ENCODE data around the gene DDX10.

DDX10 gene

DNA sequence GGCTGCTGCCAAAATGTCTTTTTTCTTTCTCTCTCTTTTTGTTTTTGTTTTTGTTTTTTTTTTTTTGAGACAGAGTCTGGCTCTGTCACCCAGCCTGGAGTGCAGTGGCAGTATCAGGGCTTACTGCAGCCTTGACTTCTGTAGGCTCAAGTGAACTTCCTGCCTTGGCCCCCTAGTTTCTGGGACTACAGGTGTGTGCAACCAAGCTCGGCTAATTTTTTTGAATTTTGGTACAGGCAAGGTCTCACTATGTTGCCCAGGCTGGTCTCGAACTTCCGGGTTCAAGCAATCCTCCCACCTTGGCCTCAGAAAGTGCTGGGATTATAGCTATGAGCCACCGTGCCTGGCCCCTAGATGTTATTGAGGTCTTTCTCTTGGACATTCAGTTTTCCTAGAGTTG lies 2.2 kb upstream of the DDX10 start:
- DNase-seq: no peak

DNA sequence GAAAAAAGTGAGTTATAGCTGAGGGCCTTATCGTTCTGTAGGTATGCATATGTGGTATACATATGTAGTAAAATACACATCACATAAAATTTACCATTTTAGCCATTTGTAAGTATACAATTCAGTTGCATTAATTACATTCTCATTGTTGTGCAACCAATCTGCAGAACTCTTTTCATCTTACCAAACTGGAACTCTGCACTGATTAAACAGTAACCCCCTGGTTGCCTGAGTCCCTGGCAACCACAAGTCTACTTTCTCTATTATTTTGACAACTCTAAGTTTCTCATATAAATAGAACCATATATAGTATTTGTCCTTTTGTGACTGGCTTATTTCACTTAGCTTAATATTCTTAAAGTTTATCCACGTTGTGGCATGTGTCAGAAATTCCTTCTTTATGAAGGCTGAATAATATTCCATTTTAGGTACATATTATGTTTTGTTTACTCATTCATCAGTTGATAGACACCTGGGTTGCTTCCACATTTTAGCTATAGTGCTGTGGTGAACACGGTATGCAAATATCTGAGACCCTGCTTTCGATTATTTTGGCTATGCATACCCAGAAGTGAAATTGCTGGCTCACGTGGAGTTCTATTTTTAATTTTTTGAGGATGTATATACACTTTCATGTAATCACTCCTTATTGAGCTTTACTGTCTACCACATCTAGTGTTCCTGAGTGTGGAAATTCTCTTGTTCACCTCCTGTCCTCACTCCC lies 1.6 kb upstream of the DDX10 start:
- DNase-seq: no peak

DNA sequence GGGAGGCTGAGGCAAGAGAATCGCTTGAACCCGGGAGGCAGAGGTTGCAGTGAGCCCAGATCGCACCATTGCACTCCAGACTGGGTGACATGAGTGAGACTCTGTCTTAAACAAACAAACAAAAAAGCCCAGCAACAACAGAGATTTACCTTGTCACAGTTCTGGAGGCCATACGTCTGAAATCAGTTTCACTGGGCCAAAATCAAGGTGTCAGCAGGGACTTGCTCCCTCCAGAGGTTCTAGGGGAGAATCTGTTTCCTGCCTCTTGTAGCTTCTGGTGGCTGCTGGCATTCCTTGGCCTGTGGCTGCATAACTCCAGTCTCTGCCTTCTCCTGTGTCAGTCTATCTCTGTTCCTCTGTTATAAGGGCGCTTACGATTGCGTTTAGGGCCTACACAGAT lies 1.5 kb downstream of the DDX10 start:
- DNase-seq: no peak

DNA sequence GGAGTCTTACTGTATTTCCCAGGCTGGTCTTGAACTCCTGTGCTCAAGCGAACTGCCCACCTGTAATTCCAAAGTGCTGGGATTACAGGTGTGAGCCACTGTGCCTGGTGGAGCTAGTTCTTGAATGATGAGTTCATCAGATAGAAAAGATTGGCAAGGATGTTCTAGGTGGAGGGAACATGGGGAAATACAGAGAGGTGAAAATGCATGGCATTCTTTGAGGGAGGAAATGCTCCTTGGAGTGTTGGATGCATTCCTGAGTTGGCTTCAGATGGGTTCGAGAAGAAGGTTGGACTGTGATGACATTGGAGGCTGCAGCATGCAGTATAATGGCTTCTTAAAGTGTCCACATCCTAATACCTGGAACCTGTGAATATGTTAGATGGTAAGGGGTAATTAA lies 4.4 kb downstream of the DDX10 start:
- DNase-seq: no peak

DNA sequence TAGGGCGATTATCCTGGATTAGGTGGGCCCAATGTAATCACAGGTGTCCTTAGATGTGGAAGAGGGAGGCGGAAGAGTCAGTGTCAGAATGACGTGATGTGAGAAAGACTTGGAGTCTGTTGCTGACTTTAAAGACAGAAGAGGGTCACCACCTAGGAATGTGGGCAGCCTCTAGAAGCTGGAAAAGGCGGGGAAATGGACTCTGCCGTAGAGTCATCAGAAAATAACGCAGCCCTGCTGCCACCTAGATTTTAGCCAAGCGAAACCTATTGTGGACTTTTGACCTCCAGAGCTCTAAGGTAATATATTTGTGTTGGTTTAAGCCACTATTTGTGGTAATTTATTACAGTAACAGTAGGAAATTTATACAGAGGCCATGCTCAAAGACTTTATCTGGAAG lies 4.8 kb downstream of the DDX10 start:
- DNase-seq: no peak

DNA sequence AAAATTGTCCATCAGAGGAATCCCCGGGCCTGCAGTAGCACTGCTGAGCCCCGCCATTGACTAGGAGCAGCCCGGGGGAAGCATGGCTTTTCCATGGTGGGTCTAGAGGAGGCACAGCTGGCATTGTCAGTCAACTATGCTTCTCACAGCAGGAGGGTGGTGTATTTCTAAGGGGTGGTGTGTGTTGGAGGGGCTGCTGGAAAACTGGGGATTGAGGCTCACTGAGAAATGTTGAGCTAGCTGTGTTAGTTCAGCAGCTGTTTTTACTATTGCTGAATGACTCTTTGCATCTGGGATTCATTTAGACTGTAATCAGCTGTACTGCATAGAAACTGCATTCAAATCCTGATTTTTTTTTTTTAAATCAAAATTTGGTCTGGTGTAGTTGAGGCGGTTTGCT lies 5.6 kb downstream of the DDX10 start:
- no peak for DNase-seq

DNA sequence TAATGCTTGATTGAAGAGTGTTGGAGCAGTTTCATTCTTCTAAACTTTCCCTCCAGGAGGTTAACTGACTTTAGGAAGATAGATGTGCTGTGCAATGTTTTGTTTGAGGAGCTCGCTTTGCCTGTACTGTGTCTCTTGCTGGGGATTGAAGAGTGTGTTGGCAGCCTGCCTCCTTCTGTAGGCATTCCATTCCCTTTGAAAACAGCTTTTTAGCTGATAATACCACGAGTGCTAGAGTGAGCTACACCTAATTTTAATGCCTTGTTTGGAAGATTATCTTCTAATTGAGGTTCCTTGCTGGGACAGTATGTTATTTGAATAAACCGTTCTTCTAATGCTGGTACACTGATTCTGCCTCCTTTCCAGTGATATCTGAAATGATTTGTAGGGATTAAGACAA lies 7.2 kb downstream of the DDX10 start:
- DNase-seq: no peak

DNA sequence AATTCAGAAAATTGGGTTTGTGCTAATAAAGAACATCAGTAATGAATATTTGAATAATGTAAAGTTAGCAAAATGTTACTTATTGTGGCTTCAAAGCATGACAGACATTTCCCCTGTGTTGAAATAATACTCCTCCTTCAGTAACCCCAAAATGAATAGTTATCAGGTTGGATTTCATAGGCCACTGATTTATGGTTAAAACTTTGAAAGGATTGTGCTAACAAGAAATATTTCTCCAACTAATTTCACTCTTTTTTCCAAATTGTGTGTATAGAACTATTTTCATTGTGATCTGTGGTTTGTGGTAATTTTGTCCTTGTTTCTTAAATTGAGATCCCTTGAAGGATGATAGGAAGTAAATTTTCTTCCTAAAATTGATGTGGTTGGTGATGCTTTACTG lies 7.9 kb downstream of the DDX10 start:
- no peak for DNase-seq

DNA sequence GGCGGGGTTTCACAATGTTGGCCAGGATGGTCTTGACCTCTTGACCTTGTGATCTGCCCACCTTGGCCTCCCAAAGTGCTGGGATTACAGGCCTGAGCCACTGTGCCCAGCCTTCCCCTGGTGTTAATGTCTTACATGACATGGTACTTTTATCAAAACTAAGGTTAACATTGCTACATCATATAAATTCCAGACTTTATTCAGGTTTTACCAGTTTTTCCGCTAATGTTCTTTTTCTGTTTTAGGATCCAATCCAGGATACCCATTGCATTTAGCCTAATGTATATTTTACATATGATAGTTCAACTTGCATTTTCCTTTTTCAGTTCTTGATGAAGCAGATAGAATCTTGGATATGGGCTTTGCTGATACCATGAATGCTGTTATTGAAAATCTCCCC lies 14.2 kb downstream of the DDX10 start:
- DNase-seq: no peak

DNA sequence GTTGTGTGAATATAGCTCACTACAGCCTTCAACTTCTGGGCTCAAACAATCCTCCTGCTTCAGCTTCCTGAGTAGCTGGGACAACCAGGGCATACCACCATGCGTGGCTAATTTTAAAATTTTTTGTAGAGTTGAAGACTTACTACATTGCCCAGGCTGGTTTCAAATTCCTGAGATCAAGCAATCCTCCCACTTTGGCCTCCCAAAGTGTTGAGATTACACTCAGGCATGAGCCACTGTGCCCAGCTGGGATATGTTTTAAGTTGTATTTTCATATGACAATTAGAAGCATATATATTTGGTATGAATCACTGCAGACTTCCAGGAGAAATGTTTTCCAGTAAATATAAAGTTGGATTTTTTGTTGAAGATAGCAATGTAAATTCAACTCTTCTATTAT lies 15.4 kb downstream of the DDX10 start:
- DNase-seq: no peak

DNA sequence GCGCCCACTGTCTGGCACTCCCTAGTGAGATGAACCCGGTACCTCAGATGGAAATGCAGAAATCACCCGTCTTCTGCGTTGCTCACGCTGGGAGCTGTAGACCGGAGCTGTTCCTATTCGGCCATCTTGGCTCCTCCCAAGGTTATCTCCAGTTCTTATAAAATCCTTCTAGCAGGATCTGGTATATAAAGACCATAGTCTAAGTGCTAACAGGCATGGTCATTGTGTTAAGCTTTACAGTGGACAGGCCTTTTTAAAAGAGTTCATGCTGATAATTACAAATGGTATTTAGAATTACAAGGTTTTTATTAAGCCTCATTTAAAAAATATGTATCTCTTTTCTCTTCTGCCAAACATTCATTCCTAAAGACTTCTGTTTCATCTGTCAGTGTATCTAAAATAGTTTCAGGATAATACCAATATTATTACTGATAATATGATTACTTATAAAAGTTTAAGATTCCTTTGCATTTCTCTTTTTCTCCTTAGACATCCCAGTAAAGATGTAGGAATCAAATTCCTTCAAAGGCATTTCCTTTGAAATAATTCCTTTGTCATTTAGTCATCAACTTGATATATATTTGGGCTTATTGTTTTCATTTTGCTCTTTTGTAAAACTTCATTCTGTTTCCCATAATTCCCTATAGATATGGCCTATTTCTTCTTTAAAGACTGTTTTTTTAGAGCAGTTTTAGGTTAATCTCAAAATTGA lies 20.7 kb downstream of the DDX10 start:
- DNase-seq: no peak

DNA sequence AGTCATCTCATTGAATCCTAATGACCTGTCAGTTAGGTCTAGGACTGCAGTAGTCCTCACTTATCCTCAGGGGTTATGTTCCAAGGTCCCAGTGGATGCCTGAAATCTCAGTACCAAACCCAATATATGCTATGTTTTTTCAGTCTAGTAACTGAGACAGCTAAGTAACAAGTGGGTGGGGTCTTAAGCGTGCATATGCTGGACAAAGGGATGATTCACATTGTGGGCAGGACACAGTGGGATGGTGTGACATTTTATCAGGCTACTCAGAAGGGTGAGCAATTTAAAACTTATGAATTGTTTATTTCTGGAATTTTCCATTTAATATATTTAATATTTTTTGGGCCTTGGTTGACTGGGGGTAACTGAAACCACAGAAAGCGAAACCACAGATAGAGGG lies 29.0 kb downstream of the DDX10 start:
- DNase-seq: no peak

DNA sequence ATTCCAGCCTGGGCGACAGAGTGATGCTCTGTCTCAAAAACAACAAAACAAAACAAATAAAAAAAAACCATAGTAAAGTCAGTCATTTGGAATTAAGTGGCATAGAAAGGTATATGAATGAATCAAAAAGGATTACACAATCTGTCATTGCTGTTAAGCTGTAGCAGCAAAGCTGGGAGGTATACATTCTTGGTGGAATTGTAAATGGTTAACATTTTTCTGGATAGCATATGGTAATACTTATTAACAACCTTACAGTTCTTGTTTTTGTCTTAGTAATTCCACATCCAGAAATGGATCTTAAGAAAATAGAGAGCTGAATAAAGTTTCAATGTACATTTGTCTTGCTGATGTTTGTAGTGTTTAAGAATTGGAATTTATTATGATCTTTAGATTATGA lies 30.0 kb downstream of the DDX10 start:
- no peak for DNase-seq

DNA sequence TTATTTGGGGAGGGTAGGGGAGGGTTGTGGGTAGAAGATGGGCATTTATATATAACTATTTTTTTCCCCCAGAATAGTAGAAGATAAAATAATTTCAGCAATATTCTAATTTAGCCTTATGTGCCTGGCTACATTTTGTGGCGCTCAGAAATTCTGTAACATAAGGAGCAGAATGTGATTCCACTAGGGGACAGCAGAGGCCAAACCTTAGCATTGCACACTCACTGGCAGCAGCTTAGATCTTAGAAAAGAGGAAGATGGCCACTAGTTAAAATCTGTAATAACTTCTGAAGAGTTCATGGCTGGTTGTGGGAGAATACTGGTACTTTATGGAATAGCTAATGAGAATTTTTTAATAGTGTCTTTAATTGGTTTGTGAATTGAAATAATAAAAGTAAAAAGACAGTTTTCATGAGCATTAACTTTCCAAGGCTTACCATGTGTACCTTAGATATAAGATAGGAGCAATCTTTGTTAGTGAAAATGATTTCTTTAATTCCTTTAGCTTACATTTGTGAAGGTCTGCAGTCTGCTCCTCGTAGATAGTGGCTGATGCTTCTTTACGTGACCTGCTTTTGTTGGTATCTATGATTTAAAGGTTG lies 33.1 kb downstream of the DDX10 start:
- no peak for DNase-seq

DNA sequence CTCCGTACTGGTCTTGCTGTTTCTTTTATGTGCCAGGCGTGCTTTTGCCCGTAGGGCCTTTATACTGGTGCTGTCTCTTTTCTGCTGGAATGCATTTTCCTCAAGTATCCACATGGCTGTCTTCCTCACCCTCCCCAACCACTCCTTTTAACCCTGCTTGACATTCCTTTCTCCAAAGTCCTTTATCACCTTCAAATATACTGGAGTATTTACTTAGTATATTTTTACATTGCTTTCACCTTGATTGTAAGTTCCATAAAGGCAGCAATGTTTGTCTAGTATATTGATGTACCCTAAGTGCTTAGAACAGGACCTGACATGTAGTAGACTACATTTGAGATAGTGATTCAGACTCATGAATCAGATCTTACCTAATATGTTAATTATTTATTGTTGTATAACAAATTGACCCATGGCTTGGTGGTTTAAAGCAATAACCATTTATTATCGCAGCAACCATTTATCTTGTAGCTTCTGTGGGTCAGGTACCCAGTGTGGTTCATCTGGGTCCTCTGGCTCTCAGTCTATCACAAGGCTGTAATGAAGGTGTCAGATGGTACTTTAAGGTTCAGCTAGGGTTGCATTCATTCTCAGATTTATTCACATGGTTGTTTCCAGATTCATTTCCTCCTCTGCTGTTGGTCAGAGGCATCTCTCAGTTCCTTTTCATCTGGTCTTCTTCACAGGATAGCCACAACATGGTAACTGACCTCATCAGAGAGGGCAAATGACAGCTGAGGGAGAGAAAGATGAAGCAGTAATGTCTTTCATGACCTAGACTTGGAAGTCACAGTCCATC lies 34.2 kb downstream of the DDX10 start:
- no peak for DNase-seq

DNA sequence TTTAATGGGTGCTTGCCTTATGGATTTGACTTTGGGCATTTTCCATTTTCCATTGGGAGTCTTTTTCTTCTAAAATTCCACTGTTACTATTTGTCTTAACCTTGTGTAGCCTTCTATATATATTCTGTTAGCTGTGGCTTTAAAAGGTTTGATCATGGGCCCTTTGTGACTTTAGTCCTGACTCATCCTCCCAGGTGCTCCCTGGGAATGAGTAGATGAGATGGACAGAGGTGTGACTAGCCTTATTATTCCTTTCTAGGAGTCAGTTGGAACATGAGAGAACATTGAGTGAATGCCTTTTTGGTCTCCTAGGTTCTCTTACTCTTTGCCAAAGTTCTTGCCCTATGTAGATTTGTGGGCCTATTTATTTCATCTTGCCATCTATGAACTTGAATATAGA lies 39.0 kb downstream of the DDX10 start:
- no peak for DNase-seq

DNA sequence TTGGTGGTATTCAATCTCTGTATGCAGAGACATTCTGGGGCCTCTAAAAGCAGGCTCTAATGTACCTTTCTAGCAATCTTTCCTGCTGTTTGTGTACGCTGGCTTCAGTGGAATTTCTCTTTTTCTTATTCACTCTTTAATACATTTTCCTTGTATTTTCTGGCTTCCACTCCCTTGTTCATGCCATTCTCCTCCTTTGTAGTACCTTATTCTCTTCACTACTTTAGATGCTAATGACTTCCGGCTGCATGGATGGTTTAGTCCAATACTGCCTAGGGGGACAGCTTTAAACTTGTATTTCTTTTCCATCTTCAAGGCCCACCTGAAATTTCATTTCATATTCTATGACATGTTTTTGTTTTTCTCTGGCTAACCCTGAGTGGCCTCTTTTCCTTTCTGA lies 40.2 kb downstream of the DDX10 start:
- DNase-seq: no peak

DNA sequence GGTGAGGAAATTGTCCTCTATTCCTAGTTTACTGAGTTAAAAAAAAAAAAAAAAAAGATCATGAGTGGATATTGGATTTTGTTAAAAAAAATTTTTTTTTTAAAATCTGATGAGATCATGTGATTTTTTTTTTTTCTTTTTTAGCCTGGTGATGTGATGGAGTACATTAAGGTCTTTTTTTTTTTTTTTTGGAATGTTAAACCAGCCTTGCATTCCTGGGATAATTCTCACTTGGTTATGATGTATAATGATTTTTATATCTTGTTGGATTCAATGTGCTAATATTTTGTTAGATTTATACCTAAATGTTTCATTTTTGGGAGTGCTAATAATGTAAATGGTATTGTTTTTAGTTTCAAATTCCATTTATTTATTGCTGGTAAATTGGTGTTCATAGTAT lies 43.3 kb downstream of the DDX10 start:
- DNase-seq: no peak

DNA sequence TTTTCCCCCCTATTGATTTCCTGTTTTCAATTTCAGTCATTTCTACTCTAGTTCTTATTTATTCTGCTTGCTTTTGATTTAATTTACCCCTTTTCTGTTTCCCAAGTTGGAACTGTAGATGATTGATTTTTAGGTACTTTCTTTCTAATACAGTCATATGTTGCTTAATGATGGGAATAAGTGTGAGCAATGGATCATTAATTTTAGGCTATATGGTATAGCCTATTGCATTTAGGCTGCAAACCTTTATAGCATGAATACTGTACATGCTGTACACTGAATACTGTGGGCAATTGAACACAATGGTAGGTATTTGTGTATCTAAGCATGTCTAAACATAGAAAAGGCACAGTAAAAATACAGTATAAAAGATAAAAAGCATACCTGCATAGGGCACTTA lies 44.9 kb downstream of the DDX10 start:
- no peak for DNase-seq

DNA sequence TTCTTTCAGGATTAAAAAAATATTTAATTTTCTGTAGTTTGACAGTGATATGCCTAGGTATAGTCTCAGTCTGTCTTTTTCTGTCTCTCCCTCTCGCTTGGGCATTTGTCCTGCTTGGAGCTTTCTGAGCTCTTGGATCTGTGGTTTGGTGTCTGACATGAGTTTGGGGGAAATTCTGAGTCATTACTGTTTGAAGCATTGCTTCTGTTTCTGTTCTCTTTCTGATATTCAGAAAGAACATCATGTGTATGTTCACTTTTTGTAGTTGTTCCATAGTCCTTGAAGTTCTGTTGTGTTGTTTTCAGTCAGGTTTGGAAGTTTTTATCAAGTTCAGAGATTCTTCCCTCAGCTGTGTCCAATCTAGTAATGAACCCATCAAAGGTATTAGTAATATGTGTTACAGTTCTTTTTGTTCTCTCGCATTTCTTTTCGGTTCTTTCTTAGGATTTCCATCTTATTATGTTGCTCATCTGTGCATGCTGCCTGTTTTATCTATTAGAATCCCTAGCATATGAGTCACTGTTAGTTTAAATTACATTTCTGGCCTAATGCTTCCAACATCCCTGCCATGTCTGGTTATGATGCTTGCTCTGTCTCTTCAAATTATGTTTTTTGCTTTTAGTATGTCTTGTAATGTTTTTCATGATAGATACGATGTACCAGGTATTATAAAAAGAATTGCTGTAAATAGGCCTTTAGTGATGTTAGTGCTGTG lies 48.4 kb downstream of the DDX10 start:
- no peak for DNase-seq

DNA sequence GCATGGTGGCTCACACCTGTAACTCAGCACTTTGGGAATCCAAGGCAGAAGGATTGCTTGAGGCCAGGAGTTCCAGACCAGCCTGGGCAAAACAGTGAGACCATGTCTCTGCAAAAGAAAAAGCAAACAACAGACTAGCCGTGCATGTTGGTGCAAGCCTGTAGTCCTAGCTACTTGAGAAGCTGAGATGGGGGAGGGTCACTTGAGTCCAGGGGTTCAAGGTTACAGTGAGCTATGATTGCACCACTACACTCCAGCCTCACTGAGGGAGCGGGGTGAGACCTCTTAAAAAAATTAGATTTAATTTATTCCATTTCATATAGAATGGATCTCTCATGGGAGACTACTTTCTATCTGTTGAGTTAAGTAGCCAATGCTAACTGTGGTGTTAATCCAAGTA lies 50.4 kb downstream of the DDX10 start:
- DNase-seq: no peak

DNA sequence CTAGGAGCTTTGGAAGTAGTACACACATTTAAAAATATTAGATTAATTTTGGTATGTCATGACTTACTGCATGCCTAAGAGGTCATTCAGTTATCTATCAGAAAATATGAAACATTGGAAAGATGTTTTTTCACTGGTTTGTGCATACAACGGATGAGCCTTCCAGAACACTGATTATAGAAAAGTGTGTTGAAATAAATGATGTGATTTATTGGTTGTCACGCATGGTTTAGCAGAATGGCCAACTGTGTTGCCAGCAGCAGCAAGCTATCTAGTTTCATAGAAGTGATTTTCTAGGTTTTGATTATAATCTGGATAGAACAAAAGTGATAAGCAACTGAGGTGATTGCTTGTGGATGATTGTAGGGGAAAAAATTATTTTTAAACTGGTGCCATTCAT lies 53.6 kb downstream of the DDX10 start:
- no peak for DNase-seq

Measured in activated effector memory CD4-positive, alpha-beta T cell treated with Interleukin-2 at 50 U/mL for 16 hours (primary cell).